K562 (cell line): Measurements from ENCODE around the gene TK1. TPM values are rescaled to one million over a fixed set of nuclear protein-coding genes. Genes with fewer than 3 reads are reported as not detected.

ENCODE experiments used
- CBFB ChIP-seq: sonication (generic); formaldehyde crosslinking; IDR thresholded peaks from 2 replicates; pipeline ENCODE4 v1.4.0; 2020; ENCODE audit warnings: mild to moderate bottlenecking, missing genetic modification reagents
- CREM ChIP-seq: IDR thresholded peaks from 2 replicates; pipeline ENCODE4 v1.6.1; 2014; ENCODE audit warnings: antibody characterized with exemption, low read depth
- GTF2A2 ChIP-seq: IDR thresholded peaks from 2 replicates; pipeline ENCODE4 v1.6.1; 2016; ENCODE audit warnings: mild to moderate bottlenecking, missing genetic modification characterization, missing compliant biosample characterization
- HLTF ChIP-seq: fragments of 450-650 bp; IDR thresholded peaks from 2 replicates; pipeline ENCODE4 v1.6.1; 2016
- KLF6 ChIP-seq: fragments of 250-450 bp; sonication (Bioruptor Pico); IDR thresholded peaks from 2 replicates; pipeline ENCODE4 v1.4.0; 2020; ENCODE audit warnings: mild to moderate bottlenecking, moderate library complexity, borderline replicate concordance
- MAFK ChIP-seq: IDR thresholded peaks from 2 replicates; pipeline ENCODE4 v1.6.1; 2011; ENCODE audit warnings: low read length, improper control_type of control experiment
- MCM5 ChIP-seq: fragments of 450-650 bp; IDR thresholded peaks from 2 replicates; pipeline ENCODE4 v1.6.1; 2016; ENCODE audit warnings: low read depth
- MEF2A ChIP-seq: IDR thresholded peaks from 2 replicates; pipeline ENCODE4 v1.6.1; 2011; ENCODE audit warnings: low read depth, mild to moderate bottlenecking, low read length, moderate library complexity; ENCODE audit not compliant: control insufficient read depth
- POLR2AphosphoS2 ChIP-seq: IDR thresholded peaks from 2 replicates; pipeline ENCODE4 v1.6.1; 2012; ENCODE audit warnings: low read length, improper control_type of control experiment
- POLR2B ChIP-seq: fragments of 450-650 bp; IDR thresholded peaks from 2 replicates; pipeline ENCODE4 v1.6.1; 2018; ENCODE audit warnings: low read depth; ENCODE audit not compliant: partially characterized antibody
- SOX6 ChIP-seq: fragments of 450-650 bp; IDR thresholded peaks from 2 replicates; pipeline ENCODE4 v1.6.1; 2014; ENCODE audit warnings: mild to moderate bottlenecking
- ZBTB1 ChIP-seq: sonication (generic); formaldehyde crosslinking; IDR thresholded peaks from 2 replicates; pipeline ENCODE4 v1.8.1; 2023; ENCODE audit warnings: missing genetic modification reagents, low read depth, mild to moderate bottlenecking, borderline replicate concordance
- ZBTB7A ChIP-seq: IDR thresholded peaks from 2 replicates; pipeline ENCODE4 v1.6.1; 2011; ENCODE audit warnings: low read depth, mild to moderate bottlenecking, low read length, moderate library complexity, borderline replicate concordance; ENCODE audit not compliant: control insufficient read depth
- ZNF217 ChIP-seq: sonication (generic); formaldehyde crosslinking; IDR thresholded peaks from 2 replicates; pipeline ENCODE4 v1.8.0; 2022; ENCODE audit warnings: mild to moderate bottlenecking, missing genetic modification reagents
- ZNF23 ChIP-seq: fragments of 250-450 bp; sonication (Bioruptor Pico); IDR thresholded peaks from 2 replicates; pipeline ENCODE4 v1.4.0; 2020; ENCODE audit warnings: mild to moderate bottlenecking
- ZNF444 ChIP-seq: fragments of 250-450 bp; sonication (Bioruptor Pico); IDR thresholded peaks from 2 replicates; pipeline ENCODE4 v1.4.0; 2020; ENCODE audit warnings: mild to moderate bottlenecking, moderate library complexity
- ZNF57 ChIP-seq: fragments of 450-650 bp; formaldehyde crosslinking; IDR thresholded peaks from 2 replicates; pipeline ENCODE4 v1.4.0; 2020; ENCODE audit warnings: mild to moderate bottlenecking, moderate library complexity
- ZNF766 ChIP-seq: fragments of 200-800 bp; sonication (Bioruptor generic); conservative IDR thresholded peaks from 2 replicates; pipeline ENCODE4 v1.6.1; 2016; ENCODE audit warnings: missing genetic modification characterization, missing compliant biosample characterization
- polyA plus RNA-seq, 8 experiments: library from polyadenylated mRNA; depleted of rRNA in 4 of 8; stranded (reverse) in 5 of 8; unstranded in 3 of 8; fragments of >200 nt; fragmentation: Nextera tagmentation in 2 of 8; fragmentation: Illumina TruSeq in 1 of 8; extraction: Ambion mirVana in 2 of 8; extraction: Trizol in 1 of 8; gene quantifications; 2 replicates each; pipeline versions ENCODE4 v1.2.1 to v1.2.3, GENCODE V29; 2011 to 2014; ENCODE audit warnings: inconsistent platforms in 1 of 8, missing spikeins in 1 of 8
- total RNA-seq, 7 experiments: library from RNA; depleted of rRNA in 6 of 7; stranded (reverse); fragments of >200 nt in 6 of 7; fragmentation: Illumina TruSeq in 2 of 7; extraction: Trizol in 2 of 7; gene quantifications; 2 replicates each; pipeline versions ENCODE4 v1.2.1 to v1.2.3, GENCODE V29; 2011 to 2021; ENCODE audit warnings: low replicate concordance in 1 of 7
- TF ChIP-seq, protein P1 (sequence below): fragments of 450-650 bp; IDR thresholded peaks from 2 replicates; pipeline ENCODE4 v1.7.0; 2016; ENCODE audit warnings: borderline replicate concordance
- TF ChIP-seq, protein P2 (sequence below): fragments of 250-450 bp; sonication (Bioruptor Pico); IDR thresholded peaks from 2 replicates; pipeline ENCODE4 v1.4.0; 2020; ENCODE audit warnings: mild to moderate bottlenecking, moderate library complexity, borderline replicate concordance
- TF ChIP-seq, protein P3 (sequence below): IDR thresholded peaks from 3 replicates; pipeline ENCODE4 v1.6.1; 2011; ENCODE audit warnings: borderline replicate concordance, mild to moderate bottlenecking, moderate library complexity; ENCODE audit not compliant: insufficient read length; ENCODE audit errors: extremely low read depth

Gene TK1
- total and polyA plus RNA-seq, 9 of the 15 experiments (the other 6 are each of a cell fraction or from before 2014, with no cell fraction given) = 8.4 to 280 (median 103) TPM

DNA sequence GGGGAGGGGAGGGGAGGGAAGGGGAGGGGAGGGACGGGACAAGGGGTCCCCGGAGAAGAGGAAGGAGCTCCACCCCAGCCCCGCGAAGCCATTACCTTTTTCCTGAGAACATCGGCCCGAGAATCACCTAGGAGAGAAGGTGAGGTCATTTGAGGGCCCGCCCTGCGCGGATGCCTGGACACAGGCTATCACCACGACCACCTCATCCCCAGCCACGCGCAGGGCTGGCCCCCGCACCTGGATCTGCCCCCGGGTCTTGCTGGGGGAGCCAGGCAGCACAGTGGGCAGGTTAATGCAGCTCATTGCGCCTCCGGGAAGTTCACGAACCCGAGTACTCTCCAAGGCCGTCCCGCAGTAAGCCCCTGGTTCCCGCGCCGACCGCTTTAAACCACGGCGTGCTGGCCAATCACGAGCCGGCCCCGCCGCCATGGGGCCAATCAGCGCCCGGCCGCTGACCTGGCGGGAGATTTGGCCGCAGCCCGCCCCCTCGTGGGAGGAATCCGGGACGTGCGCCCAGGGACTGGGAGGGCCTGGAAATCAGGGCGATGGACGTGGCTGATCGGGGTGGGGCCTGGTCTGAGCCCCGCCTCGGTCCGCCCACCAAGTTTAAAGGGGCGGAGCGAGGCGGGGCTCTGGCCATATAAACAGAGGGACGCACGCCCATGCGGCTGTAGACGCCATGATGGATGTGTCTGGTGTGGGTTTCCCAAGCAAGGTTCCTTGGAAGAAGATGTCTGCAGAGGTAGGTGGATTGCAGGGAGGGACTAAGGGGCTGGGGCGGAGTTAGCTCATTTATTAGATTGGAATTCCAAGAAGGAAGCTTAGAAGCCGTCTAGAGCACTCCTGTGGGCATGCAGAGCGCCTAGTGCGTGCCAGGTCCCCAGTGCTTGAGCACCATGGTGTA is at the start of gene TK1, which contains the start of gene AFMID (continued):
- TF ChIP-seq, protein P1, sequence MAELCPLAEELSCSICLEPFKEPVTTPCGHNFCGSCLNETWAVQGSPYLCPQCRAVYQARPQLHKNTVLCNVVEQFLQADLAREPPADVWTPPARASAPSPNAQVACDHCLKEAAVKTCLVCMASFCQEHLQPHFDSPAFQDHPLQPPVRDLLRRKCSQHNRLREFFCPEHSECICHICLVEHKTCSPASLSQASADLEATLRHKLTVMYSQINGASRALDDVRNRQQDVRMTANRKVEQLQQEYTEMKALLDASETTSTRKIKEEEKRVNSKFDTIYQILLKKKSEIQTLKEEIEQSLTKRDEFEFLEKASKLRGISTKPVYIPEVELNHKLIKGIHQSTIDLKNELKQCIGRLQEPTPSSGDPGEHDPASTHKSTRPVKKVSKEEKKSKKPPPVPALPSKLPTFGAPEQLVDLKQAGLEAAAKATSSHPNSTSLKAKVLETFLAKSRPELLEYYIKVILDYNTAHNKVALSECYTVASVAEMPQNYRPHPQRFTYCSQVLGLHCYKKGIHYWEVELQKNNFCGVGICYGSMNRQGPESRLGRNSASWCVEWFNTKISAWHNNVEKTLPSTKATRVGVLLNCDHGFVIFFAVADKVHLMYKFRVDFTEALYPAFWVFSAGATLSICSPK = no peak
- peak; percentile 66 for TF ChIP-seq CBFB (CRISPR knock-in tag)
- TF ChIP-seq ZNF766 (CRISPR knock-in tag) = no peak
- TF ChIP-seq ZBTB1 = peak; percentile 65; the same call in 1 of the 2 replicates
- no peak for TF ChIP-seq MCM5
- no peak for TF ChIP-seq POLR2AphosphoS2
- no peak for TF ChIP-seq MAFK
- TF ChIP-seq SOX6 = peak; percentile 68
- TF ChIP-seq ZNF217 (CRISPR knock-in tag) = no peak
- TF ChIP-seq ZNF23 = no peak
- no peak for TF ChIP-seq GTF2A2 (tag)
- peak; percentile 79 for TF ChIP-seq CREM
- peak; percentile 36; the same call in 1 of the 2 replicates for TF ChIP-seq HLTF
- no peak for TF ChIP-seq MEF2A
- no peak; the same call in 1 of the 2 replicates for TF ChIP-seq KLF6 (CRISPR knock-in tag)
- TF ChIP-seq, protein P2, sequence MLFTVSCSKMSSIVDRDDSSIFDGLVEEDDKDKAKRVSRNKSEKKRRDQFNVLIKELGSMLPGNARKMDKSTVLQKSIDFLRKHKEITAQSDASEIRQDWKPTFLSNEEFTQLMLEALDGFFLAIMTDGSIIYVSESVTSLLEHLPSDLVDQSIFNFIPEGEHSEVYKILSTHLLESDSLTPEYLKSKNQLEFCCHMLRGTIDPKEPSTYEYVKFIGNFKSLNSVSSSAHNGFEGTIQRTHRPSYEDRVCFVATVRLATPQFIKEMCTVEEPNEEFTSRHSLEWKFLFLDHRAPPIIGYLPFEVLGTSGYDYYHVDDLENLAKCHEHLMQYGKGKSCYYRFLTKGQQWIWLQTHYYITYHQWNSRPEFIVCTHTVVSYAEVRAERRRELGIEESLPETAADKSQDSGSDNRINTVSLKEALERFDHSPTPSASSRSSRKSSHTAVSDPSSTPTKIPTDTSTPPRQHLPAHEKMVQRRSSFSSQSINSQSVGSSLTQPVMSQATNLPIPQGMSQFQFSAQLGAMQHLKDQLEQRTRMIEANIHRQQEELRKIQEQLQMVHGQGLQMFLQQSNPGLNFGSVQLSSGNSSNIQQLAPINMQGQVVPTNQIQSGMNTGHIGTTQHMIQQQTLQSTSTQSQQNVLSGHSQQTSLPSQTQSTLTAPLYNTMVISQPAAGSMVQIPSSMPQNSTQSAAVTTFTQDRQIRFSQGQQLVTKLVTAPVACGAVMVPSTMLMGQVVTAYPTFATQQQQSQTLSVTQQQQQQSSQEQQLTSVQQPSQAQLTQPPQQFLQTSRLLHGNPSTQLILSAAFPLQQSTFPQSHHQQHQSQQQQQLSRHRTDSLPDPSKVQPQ = no peak
- no peak for TF ChIP-seq ZNF57 (CRISPR knock-in tag)
- TF ChIP-seq, protein P3, sequence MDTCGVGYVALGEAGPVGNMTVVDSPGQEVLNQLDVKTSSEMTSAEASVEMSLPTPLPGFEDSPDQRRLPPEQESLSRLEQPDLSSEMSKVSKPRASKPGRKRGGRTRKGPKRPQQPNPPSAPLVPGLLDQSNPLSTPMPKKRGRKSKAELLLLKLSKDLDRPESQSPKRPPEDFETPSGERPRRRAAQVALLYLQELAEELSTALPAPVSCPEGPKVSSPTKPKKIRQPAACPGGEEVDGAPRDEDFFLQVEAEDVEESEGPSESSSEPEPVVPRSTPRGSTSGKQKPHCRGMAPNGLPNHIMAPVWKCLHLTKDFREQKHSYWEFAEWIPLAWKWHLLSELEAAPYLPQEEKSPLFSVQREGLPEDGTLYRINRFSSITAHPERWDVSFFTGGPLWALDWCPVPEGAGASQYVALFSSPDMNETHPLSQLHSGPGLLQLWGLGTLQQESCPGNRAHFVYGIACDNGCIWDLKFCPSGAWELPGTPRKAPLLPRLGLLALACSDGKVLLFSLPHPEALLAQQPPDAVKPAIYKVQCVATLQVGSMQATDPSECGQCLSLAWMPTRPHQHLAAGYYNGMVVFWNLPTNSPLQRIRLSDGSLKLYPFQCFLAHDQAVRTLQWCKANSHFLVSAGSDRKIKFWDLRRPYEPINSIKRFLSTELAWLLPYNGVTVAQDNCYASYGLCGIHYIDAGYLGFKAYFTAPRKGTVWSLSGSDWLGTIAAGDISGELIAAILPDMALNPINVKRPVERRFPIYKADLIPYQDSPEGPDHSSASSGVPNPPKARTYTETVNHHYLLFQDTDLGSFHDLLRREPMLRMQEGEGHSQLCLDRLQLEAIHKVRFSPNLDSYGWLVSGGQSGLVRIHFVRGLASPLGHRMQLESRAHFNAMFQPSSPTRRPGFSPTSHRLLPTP = no peak
- TF ChIP-seq ZBTB7A = peak; percentile 53; the same call in 1 of the 2 replicates
- no peak for TF ChIP-seq ZNF444 (CRISPR knock-in tag)
- peak; percentile 87 for TF ChIP-seq POLR2B
